Breast epithelium (tissue), 4 donors: ENCODE measurements around the gene HTT. TPM values are rescaled to one million over a fixed set of nuclear protein-coding genes. Genes with fewer than 3 reads are reported as not detected.
"Not testable (repeated sequence)": the region's sequence is repeated elsewhere in the genome, so short reads cannot be mapped to it uniquely, and the experiment has no call there.

Source experiments
- DNase-seq, 2 donors: peaks; one replicate each; pipeline ENCODE4 v3.0.0-alpha.2; 2019; ENCODE audit warnings: low spot score in 2 of 2
- H3K27ac ChIP-seq, 2 donors: fragments of 200-600 bp; sonication (generic) in 1 of 2; one replicate each; pipeline ENCODE4 v1.5.1; 2016 to 2019; ENCODE audit warnings: mild to moderate bottlenecking in 1 of 2
- H3K27me3 ChIP-seq, 2 donors: fragments of 200-600 bp; sonication (generic) in 1 of 2; one replicate each; pipeline versions ENCODE4 v1.5.1 to v1.6.0; 2017 to 2019; ENCODE audit warnings: control low read depth in 1 of 2, mild to moderate bottlenecking in 1 of 2
- H3K36me3 ChIP-seq: fragments of 200-600 bp; one replicate; pipeline ENCODE4 v1.5.1; 2019
- H3K4me1 ChIP-seq, 2 donors: fragments of 200-600 bp; sonication (generic); one replicate each; pipeline ENCODE4 v1.5.1; 2016 to 2019; ENCODE audit warnings: control low read depth in 1 of 2
- H3K4me3 ChIP-seq, 3 donors: fragments of 200-600 bp; sonication (generic); 1 replicate in 2 of 3; 2 replicates in 1 of 3; pipeline ENCODE4 v1.5.1; 2016 to 2019; ENCODE audit warnings: mild to moderate bottlenecking in 3 of 3, moderate library complexity in 2 of 3
- H3K9me3 ChIP-seq, 2 donors: fragments of 200-600 bp; sonication (generic) in 1 of 2; one replicate each; pipeline ENCODE4 v1.5.1; 2016 to 2019; ENCODE audit warnings: control low read depth in 1 of 2
- POLR2A ChIP-seq: fragments of 450-650 bp; IDR thresholded peaks from one replicate; pipeline ENCODE4 v1.6.1; 2016; ENCODE audit warnings: antibody characterized with exemption, mild to moderate bottlenecking, moderate library complexity
- POLR2AphosphoS5 ChIP-seq, 3 donors: sonication (generic); formaldehyde crosslinking; IDR thresholded peaks; one replicate each; pipeline ENCODE4 v1.6.1; 2017; ENCODE audit warnings: antibody characterized with exemption in 3 of 3
- intact Hi-C: fragments of 100-400 bp; cut with DNase I; formaldehyde crosslinking; loops from one replicate; pipeline ENCODE4 v1.15.1; 2023; ENCODE audit warnings: low total_unique reads
- total RNA-seq, 3 donors: library from RNA; depleted of rRNA; stranded (reverse); fragments of >200 nt; gene quantifications; one replicate each; pipeline ENCODE4 v1.1.0, GENCODE V29; 2016
- TF ChIP-seq, protein P1 (sequence below), 3 donors: fragments of 450-650 bp; IDR thresholded peaks; one replicate each; pipeline ENCODE4 v1.5.1; 2016 to 2017; ENCODE audit warnings: antibody characterized with exemption in 3 of 3, mild to moderate bottlenecking in 3 of 3, moderate library complexity in 3 of 3

HTT gene
- total RNA-seq, 3 donors from 2014 or later: 53.8 to 71.1 (median 55.1) TPM

DNA sequence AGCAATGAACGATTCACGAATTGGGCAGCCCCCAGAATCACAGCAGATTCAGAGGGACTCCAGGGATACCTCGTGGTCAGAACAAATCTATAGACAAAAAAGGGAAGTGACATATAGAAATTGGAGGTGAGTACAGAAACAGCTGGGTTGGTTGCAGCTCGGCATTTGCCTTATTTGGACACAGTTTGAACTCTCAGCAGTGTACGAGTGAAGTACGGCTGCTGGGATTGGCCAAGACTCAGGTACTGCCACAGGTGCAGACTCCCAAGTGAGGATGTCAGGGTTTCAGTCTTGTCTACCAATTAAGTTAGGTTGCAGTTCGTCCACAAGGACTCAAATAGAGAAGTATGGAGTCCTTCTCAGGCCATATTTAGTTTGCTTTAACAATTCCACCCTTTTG is 28.3 kb upstream of the HTT start:
- intact Hi-C loops: no loop called here
- H3K4me3 ChIP-seq: no peak overlapping the region
- no peaks in the 10 kb centered on the region for H3K27me3 ChIP-seq
- H3K4me1 ChIP-seq: peaks cover 0 to under 1% of the 10 kb centered on the region in 2 donors
- TF ChIP-seq, protein P1, sequence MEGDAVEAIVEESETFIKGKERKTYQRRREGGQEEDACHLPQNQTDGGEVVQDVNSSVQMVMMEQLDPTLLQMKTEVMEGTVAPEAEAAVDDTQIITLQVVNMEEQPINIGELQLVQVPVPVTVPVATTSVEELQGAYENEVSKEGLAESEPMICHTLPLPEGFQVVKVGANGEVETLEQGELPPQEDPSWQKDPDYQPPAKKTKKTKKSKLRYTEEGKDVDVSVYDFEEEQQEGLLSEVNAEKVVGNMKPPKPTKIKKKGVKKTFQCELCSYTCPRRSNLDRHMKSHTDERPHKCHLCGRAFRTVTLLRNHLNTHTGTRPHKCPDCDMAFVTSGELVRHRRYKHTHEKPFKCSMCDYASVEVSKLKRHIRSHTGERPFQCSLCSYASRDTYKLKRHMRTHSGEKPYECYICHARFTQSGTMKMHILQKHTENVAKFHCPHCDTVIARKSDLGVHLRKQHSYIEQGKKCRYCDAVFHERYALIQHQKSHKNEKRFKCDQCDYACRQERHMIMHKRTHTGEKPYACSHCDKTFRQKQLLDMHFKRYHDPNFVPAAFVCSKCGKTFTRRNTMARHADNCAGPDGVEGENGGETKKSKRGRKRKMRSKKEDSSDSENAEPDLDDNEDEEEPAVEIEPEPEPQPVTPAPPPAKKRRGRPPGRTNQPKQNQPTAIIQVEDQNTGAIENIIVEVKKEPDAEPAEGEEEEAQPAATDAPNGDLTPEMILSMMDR (IDR thresholded peaks at IDR 0.05): no peak
- TF ChIP-seq POLR2A: no peak
- no peak for TF ChIP-seq POLR2AphosphoS5 (IDR thresholded peaks at IDR 0.05)
- H3K27ac ChIP-seq: no peak overlapping the region
- no peaks in the 10 kb centered on the region for H3K9me3 ChIP-seq
- DNase-seq: no peak
- no peaks in the 10 kb centered on the region for H3K36me3 ChIP-seq

GRCh38 chr4:3046623-3047022 is 27.9 kb upstream of the HTT start:
- H3K4me3 ChIP-seq: no peak overlapping the region
- no peaks in the 10 kb centered on the region for H3K4me1 ChIP-seq
- no peak overlapping the region for H3K27ac ChIP-seq
- TF ChIP-seq POLR2A (no peak), POLR2AphosphoS5 (IDR thresholded peaks at IDR 0.05) (no peak)
- TF ChIP-seq, protein P1 (IDR thresholded peaks at IDR 0.05): no peak
- DNase-seq: no peak
- H3K36me3 ChIP-seq: no peaks in the 10 kb centered on the region
- no peaks in the 10 kb centered on the region for H3K27me3 ChIP-seq
- H3K9me3 ChIP-seq: no peaks in the 10 kb centered on the region
- intact Hi-C loops: no loop called here

- H3K9me3 ChIP-seq: no peaks in the 10 kb centered on the region
- H3K4me1 ChIP-seq: no peaks in the 10 kb centered on the region
- H3K36me3 ChIP-seq: no peaks in the 10 kb centered on the region
- H3K27me3 ChIP-seq: no peaks in the 10 kb centered on the region
- DNase-seq: peak in 1 of 2 donors; percentile 74
- H3K27ac ChIP-seq: no peak overlapping the region
- peak overlapping the region; percentile 11 to 54 (median 35) for H3K4me3 ChIP-seq
- intact Hi-C loops: no loop called here
- no peak for TF ChIP-seq POLR2A
- TF ChIP-seq, protein P1 (IDR thresholded peaks at IDR 0.05): peak in 2 of 3 donors; percentile 63 to 70
Observed at GRCh38 chr4:3047464-3048286, 26.8 kb upstream of the HTT start.

DNA sequence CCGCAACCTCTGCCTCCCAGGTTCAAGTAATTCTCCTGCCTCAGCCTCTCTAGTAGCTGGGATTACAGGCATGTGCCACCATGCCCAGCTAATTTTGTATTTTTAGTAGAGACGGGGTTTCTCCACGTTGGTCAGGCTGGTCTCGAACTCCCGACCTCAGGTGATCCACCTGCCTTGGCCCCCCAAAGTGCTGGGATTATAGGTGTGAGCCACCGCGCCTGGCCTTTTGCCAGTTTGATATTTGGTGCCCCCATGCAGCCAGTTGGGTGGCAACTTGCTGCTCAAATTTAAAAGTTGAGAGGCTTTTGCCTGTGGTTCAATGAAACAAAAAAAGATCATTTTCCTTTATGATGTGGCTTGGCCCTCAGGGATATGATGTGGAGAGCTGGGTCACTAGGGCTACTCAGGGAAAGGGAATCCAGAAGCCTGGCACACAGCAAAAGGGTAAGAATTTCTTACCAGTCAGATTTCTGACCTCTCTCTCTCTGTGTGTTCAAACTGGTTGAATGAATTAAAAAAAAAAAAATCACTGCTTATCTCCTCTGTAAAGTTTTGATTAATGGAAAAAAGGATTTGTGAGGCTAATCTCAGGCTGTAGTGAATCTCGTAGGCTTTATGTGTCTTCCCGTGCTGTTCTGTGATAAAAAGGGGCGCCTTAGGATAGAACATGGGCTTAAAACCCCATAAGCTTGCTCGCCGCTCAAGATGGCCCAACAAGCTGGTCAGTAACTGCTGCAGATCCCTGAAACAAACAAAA is 23.2 kb upstream of the HTT start:
- intact Hi-C loops, H3K4me1 ChIP-seq, H3K27me3 ChIP-seq, H3K27ac ChIP-seq, H3K36me3 ChIP-seq, H3K4me3 ChIP-seq, DNase-seq, H3K9me3 ChIP-seq: not testable (repeated sequence)

- no peak overlapping the region for H3K4me3 ChIP-seq
- H3K36me3 ChIP-seq: no peaks in the 10 kb centered on the region
- intact Hi-C loops: no loop called here
- DNase-seq: no peak
- no peak overlapping the region for H3K27ac ChIP-seq
- TF ChIP-seq POLR2AphosphoS5 (IDR thresholded peaks at IDR 0.05) (no peak), POLR2A (no peak)
- TF ChIP-seq, protein P1 (IDR thresholded peaks at IDR 0.05): no peak
- H3K4me1 ChIP-seq: no peaks in the 10 kb centered on the region
- H3K9me3 ChIP-seq: no peaks in the 10 kb centered on the region
- no peaks in the 10 kb centered on the region for H3K27me3 ChIP-seq
Observed at GRCh38 chr4:3054169-3054759, 20.2 kb upstream of the HTT start.
